Epithelial cell of proximal tubule (primary cell): ENCODE measurements around the gene C10orf90. TPM values are rescaled to one million over a fixed set of nuclear protein-coding genes. Genes with fewer than 3 reads are reported as not detected.

Experiments
- DNase-seq: peaks from one replicate; pipeline ENCODE4 v3.0.0-alpha.2; 2011; ENCODE audit warnings: low read depth
- H3K4me3 ChIP-seq: 2 replicates; pipeline ENCODE4 v1.5.1; 2011; ENCODE audit warnings: low read depth, mild to moderate bottlenecking, low read length
- CTCF ChIP-seq: conservative IDR thresholded peaks from 2 replicates; pipeline ENCODE4 v1.5.1; 2012; ENCODE audit warnings: low read depth, mild to moderate bottlenecking, low read length
- total RNA-seq: library from RNA; depleted of rRNA; stranded (reverse); fragments of >200 nt; gene quantifications from 2 replicates; pipeline ENCODE4 v1.2.3, GENCODE V29; 2015

The C10orf90 gene
- total RNA-seq, 1 donor from 2014 or later, result not detected

- no peak for TF ChIP-seq CTCF
- DNase-seq, result no peak
- no peak overlapping the region for H3K4me3 ChIP-seq
Observed at GRCh38 chr10:126583552-126584200, 86.8 kb downstream of the C10orf90 start.

GRCh38 chr10:126581648-126582046 is 88.8 kb downstream of the C10orf90 start:
- no peak overlapping the region for H3K4me3 ChIP-seq
- DNase-seq, result no peak
- no peak for TF ChIP-seq CTCF

GRCh38 chr10:126580873-126581647 is 89.4 kb downstream of the C10orf90 start:
- TF ChIP-seq CTCF, result no peak
- no peak for DNase-seq
- no peak overlapping the region for H3K4me3 ChIP-seq

GRCh38 chr10:126576336-126576735 is 94.2 kb downstream of the C10orf90 start:
- no peak overlapping the region for H3K4me3 ChIP-seq

GRCh38 chr10:126570621-126571602 is 99.6 kb downstream of the C10orf90 start:
- DNase-seq, result no peak
- no peak overlapping the region for H3K4me3 ChIP-seq
- TF ChIP-seq CTCF, result peak; percentile 29

More at GRCh38 chr10:126576336-126576735, 94.2 kb downstream of the C10orf90 start:
- DNase-seq, result no peak
- no peak for TF ChIP-seq CTCF

GRCh38 chr10:126570245-126570570 is 100.3 kb downstream of the C10orf90 start:
- no peak for TF ChIP-seq CTCF
- peak overlapping the region; percentile 42 for H3K4me3 ChIP-seq
- DNase-seq, result no peak
